GM10248 (cell line): ENCODE results near the gene PHF2.

Source experiments
- CTCF ChIA-PET: fragments of 300-600 bp; sonication (Branson Sonifier 250); formaldehyde crosslinking; extraction: SDS; loops from one replicate; lab custom pipeline; 2021; ENCODE audit warnings: antibody characterized with exemption; lab: Yijun Ruan, JAX
- POLR2A ChIA-PET: fragments of 350-650 bp; sonication (Branson Sonifier 250); formaldehyde crosslinking; extraction: SDS; loops from one replicate; lab custom pipeline; 2020; ENCODE audit warnings: antibody characterized with exemption; lab: Yijun Ruan, JAX
- DNase-seq: peaks from one replicate; pipeline ENCODE4 v3.0.0; 2012; ENCODE audit errors: extremely low spot score
- TF ChIP-seq, protein P1 (sequence below): IDR thresholded peaks from 2 replicates; pipeline ENCODE4 v1.5.1; 2012; ENCODE audit warnings: mild to moderate bottlenecking, low read depth; ENCODE audit errors: extremely low read depth, missing control alignments, control extremely low read depth

PHF2 gene

DNA sequence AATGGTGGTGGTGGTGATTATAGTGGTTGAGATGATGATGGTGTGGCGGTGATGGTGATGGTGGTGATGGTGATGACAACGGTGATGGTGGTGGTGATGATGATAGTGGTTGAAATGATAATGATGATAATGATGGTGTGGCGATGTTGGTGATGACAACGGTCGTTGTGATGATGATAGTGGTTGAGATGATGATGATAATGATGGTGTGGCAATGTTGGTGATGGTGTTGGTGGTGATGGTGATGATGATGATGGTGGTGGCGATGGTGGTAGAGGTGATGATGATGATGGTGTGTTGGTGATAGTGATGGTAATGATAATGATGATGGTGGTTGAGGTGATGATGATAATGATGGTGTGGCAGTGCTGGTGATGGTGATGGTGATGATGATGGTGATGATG, 48.0 kb downstream of the PHF2 start:
- TF ChIP-seq, protein P1, sequence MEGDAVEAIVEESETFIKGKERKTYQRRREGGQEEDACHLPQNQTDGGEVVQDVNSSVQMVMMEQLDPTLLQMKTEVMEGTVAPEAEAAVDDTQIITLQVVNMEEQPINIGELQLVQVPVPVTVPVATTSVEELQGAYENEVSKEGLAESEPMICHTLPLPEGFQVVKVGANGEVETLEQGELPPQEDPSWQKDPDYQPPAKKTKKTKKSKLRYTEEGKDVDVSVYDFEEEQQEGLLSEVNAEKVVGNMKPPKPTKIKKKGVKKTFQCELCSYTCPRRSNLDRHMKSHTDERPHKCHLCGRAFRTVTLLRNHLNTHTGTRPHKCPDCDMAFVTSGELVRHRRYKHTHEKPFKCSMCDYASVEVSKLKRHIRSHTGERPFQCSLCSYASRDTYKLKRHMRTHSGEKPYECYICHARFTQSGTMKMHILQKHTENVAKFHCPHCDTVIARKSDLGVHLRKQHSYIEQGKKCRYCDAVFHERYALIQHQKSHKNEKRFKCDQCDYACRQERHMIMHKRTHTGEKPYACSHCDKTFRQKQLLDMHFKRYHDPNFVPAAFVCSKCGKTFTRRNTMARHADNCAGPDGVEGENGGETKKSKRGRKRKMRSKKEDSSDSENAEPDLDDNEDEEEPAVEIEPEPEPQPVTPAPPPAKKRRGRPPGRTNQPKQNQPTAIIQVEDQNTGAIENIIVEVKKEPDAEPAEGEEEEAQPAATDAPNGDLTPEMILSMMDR, result no peak
- no peak for DNase-seq
- ChIA-PET POLR2A (no interaction called here), CTCF (no interaction called here)

DNA sequence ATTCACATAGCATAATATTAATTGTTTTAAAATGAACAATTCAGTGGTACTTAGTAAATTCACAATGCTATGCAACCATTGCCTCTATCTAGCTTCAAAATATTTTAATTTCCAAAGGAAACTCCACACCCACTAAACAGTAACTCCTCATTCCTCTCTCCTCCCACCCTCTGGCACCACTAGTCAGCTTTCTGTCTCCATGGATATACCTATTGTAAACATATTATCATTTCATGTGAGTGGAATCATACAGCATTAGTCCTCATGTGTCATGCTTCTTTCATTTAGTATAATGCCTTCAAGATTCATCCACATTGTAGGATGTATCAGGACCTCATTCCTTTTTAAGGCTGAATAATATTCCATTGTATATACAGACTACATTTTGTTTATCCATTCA, 48.6 kb downstream of the PHF2 start:
- POLR2A ChIA-PET, result no interaction called here

DNA sequence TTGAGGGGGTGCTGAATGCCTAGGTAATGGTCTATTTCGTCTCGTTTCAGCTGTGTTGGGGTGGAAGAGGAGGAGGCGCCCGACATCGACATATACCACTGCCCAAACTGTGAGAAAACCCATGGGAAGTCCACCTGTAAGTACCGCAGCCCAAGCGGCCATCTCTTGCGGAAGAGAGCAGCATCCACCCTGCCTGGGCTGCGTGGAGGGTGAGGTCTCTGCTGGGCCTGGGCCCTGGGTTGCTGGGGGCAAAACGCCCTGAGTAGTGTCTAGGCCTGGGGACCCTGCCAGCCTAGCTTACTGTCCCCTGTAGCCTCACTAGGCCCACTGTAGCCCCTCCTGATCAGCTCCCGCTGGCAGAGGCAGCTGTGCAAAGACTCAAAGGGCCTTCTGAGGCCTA, 53.5 kb downstream of the PHF2 start:
- POLR2A ChIA-PET, result no interaction called here
- CTCF ChIA-PET, result no interaction called here

More for the DNA sequence above, 48.6 kb downstream of the PHF2 start:
- TF ChIP-seq, protein P1, result no peak
- DNase-seq, result no peak
- CTCF ChIA-PET, result no interaction called here

GRCh38 chr9:93630806-93631411, 54.5 kb downstream of the PHF2 start:
- CTCF ChIA-PET, result no interaction called here

More for the DNA sequence above, 53.5 kb downstream of the PHF2 start:
- TF ChIP-seq, protein P1, result no peak
- no peak for DNase-seq

DNA sequence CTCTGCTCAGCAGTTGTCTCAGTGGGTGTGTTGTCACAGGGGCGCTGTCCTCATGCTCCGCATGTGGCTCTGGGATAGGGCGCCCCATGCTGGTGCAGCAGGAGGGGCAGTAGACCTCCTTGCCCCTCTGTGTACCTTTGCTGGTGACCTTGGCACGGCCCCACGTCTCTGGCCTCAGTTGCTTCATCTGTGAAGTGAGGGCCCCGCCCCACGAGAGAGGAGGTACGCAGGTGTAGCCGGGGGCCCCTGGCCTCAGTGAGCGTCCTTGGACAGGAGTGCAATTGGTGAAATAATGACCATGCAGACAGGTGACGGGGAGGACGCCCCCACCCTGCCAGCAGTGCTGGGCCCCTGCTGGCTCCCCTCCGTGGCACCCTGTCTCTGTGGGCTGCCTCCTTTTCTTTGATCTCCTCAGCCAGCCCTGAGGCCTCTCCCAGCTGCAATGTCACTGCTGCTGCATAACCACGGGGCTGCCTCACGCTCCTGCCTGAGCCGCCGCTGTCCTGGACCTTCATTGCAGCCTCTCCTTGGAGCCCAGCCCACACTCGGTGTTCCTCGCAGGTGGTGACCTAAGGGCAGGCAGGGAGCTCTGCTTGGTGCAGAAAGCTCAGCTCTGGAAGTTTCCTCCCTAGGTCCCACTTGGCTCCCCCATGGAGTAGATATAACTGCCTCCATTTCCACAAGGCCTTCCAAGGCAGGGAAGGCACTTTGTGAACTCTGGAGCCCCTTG, 57.3 kb downstream of the PHF2 start:
- DNase-seq, result no peak
- ChIA-PET CTCF (no interaction called here), POLR2A (no interaction called here)
- TF ChIP-seq, protein P1, result no peak

More at GRCh38 chr9:93630806-93631411, 54.5 kb downstream of the PHF2 start:
- no peak for DNase-seq
- POLR2A ChIA-PET, result no interaction called here
- TF ChIP-seq, protein P1, result no peak

DNA sequence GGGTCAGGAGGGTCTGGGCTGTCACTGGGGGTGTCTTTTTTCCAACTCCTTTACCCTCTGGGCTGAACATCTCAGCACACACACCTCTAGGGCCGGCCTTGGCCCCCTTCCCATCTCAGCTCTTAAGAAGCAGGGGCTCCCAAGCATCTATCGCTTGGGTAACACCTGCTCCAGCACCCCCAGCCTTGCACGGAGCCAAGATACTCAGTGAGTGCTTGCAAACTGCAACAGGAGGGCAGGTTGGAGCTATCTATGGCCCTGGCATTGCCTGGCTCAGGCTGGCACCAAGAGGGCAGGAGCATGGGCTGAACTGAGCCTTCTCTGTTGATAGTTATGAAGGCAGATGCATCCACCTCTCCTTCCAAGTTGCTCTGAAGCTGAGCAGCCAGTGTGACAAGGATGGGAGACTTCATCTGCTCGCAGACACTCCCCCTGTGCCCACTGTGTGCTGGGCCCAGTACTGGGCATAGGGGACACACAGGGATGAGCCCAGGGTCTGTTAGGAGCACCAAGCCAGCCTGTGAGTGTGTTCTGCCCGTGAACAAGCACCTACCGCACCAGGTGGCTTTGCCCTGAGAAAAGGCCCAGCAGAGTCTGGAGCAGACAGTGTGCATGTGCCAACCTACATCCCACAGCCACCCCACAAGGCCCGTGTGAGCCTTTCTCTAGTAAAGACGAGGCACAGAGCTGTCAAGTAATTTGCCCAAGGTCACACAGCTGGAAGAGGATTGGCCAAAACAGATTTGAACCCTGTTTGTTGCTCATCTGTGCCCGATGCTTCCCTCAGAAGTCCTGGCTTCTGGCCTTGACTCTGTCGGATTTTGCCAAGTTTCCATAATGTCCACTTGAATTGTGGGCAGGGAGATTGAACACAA, 58.2 kb downstream of the PHF2 start:
- ChIA-PET CTCF (no interaction called here), POLR2A (no interaction called here)
- DNase-seq, result no peak
- TF ChIP-seq, protein P1, result no peak
